Caco-2 (cell line): ENCODE data around the gene PHC2. TPM values are rescaled to one million over a fixed set of nuclear protein-coding genes. Genes with fewer than 3 reads are reported as not detected.

Source experiments
- BruUV-seq: library from RNA; stranded (reverse); fragments of 400-500 nt; replicated peaks from 2 replicates; lab custom pipeline; 2021; lab: Mats Ljungman, UMichigan
- CTCF ChIA-PET: fragments of 300-600 bp; sonication (Branson Sonifier 250); formaldehyde crosslinking; loops from one replicate; lab custom pipeline; 2022; ENCODE audit warnings: antibody characterized with exemption; lab: Charles Lee
- POLR2A ChIA-PET: fragments of 300-600 bp; sonication (Branson Sonifier 250); formaldehyde crosslinking; loops from one replicate; lab custom pipeline; 2022; ENCODE audit warnings: antibody characterized with exemption; lab: Charles Lee
- DNase-seq, 2 experiments: peaks; one replicate each; pipeline versions ENCODE4 v3.0.0 to v3.0.0-alpha.2; 2020 to 2022
- H3K27me3 ChIP-seq: replicated peaks from 2 replicates; pipeline ENCODE4 v1.6.0; 2011; ENCODE audit warnings: low read length; ENCODE audit not compliant: control insufficient read depth, insufficient read depth
- H3K36me3 ChIP-seq: 2 replicates; pipeline ENCODE4 v1.5.1; 2011; ENCODE audit warnings: low read length; ENCODE audit not compliant: control insufficient read depth, insufficient read depth
- H3K4me1 ChIP-seq: fragments of 250-450 bp; sonication (Bioruptor Pico); 2 replicates; pipeline ENCODE4 v1.5.1; 2020; ENCODE audit warnings: mild to moderate bottlenecking
- H3K4me3 ChIP-seq: 2 replicates; pipeline ENCODE4 v1.5.1; 2011; ENCODE audit warnings: low read depth, mild to moderate bottlenecking, control low read depth, low read length
- H3K9me3 ChIP-seq: fragments of 250-450 bp; sonication (Bioruptor Pico); 2 replicates; pipeline ENCODE4 v1.5.1; 2020; ENCODE audit warnings: mild to moderate bottlenecking, moderate library complexity
- H3K27ac Mint-ChIP-seq: one replicate; pipeline ENCODE4 v1.8.0; 2022; ENCODE audit warnings: mixed read lengths; ENCODE audit not compliant: unreplicated experiment
- H3K27me3 Mint-ChIP-seq: one replicate; pipeline ENCODE4 v1.8.0; 2022; ENCODE audit warnings: mixed read lengths; ENCODE audit not compliant: insufficient read depth, unreplicated experiment
- H3K36me3 Mint-ChIP-seq: one replicate; pipeline ENCODE4 v1.8.0; 2022; ENCODE audit warnings: mild to moderate bottlenecking, mixed read lengths; ENCODE audit not compliant: insufficient read depth, unreplicated experiment
- H3K4me1 Mint-ChIP-seq: one replicate; pipeline ENCODE4 v1.8.0; 2022; ENCODE audit warnings: low read depth, mixed read lengths; ENCODE audit not compliant: unreplicated experiment
- H3K4me3 Mint-ChIP-seq: one replicate; pipeline ENCODE4 v1.8.0; 2022; ENCODE audit warnings: mild to moderate bottlenecking, moderate library complexity, mixed read lengths; ENCODE audit not compliant: unreplicated experiment
- H3K9me3 Mint-ChIP-seq: one replicate; pipeline ENCODE4 v1.8.0; 2022; ENCODE audit warnings: mixed read lengths; ENCODE audit not compliant: unreplicated experiment
- CTCF ChIP-seq, 2 experiments: fragments of 200-600 bp in 1 of 2; IDR thresholded peaks; 1 replicate in 1 of 2; 2 replicates in 1 of 2; pipeline versions ENCODE4 v1.5.1 to v1.8.0; 2011 to 2022; ENCODE audit warnings: antibody characterized with exemption in 1 of 2, control low read depth in 1 of 2, inconsistent platforms in 1 of 2, low read depth in 1 of 2, low read length in 1 of 2, mild to moderate bottlenecking in 1 of 2, moderate library complexity in 1 of 2; ENCODE audit not compliant: insufficient read depth in 1 of 2, severe bottlenecking in 1 of 2, unreplicated experiment in 1 of 2
- intact Hi-C: fragments of 100-400 bp; cut with micrococcal nuclease; formaldehyde crosslinking; loops from one replicate; pipeline ENCODE4 v1.10.0; 2022; ENCODE audit not compliant: unreplicated experiment
- total RNA-seq: library from RNA; stranded (reverse); gene quantifications from 2 replicates; pipeline ENCODE4 v1.2.3, GENCODE V29; 2022

PHC2 gene
- total RNA-seq, 1 experiment from 2014 or later = 35.2 TPM

- ChIA-PET CTCF (interaction anchor here (0.6 kb wide), 1 partner anchor 8 kb away, joined by 3 read pairs; no protein-coding TSS in a partner anchor), POLR2A (no interaction called here)
- no peaks in the 10 kb centered on the region for H3K4me1 ChIP-seq
- H3K9me3 ChIP-seq = no peaks in the 10 kb centered on the region
- no peak overlapping the region for H3K27ac Mint-ChIP-seq
- no peaks in the 10 kb centered on the region for H3K27me3 ChIP-seq
- no peak for TF ChIP-seq CTCF (IDR thresholded peaks at IDR 0.05; ENCODE audit: insufficient read depth in 1 of 2, low read depth in 1 of 2, low read length in 1 of 2, severe bottlenecking in 1 of 2, unreplicated experiment in 1 of 2)
- no peak overlapping the region for H3K4me3 ChIP-seq
- no TSS peak for BruUV-seq
- H3K27me3 Mint-ChIP-seq = peaks cover 5% of the 10 kb centered on the region
- DNase-seq = no peak
- H3K4me3 Mint-ChIP-seq = no peak overlapping the region
- H3K36me3 Mint-ChIP-seq = peaks cover 24% of the 10 kb centered on the region
- H3K36me3 ChIP-seq = peaks cover 2% of the 10 kb centered on the region; the same call in 1 of the 2 replicates
- intact Hi-C loops = no loop called here
- H3K9me3 Mint-ChIP-seq = no peaks in the 10 kb centered on the region
- no peaks in the 10 kb centered on the region for H3K4me1 Mint-ChIP-seq
Observed at GRCh38 chr1:33322109-33322508, 108.8 kb downstream of the PHC2 start.

- no peak for DNase-seq
- no peaks in the 10 kb centered on the region for H3K9me3 Mint-ChIP-seq
- H3K4me3 ChIP-seq = no peak overlapping the region
- no TSS peak for BruUV-seq
- intact Hi-C loops = no loop called here
- H3K27me3 ChIP-seq = no peaks in the 10 kb centered on the region
- H3K4me3 Mint-ChIP-seq = no peak overlapping the region
- peaks cover 2% of the 10 kb centered on the region; the same call in 1 of the 2 replicates for H3K36me3 ChIP-seq
- peaks cover 18% of the 10 kb centered on the region for H3K36me3 Mint-ChIP-seq
- POLR2A ChIA-PET = interaction anchor here (0.6 kb wide), 1 partner anchor 43 kb away, joined by 5 read pairs; no protein-coding TSS in a partner anchor
- CTCF ChIA-PET = interaction anchor here (1.2 kb wide), 1 partner anchor 26 kb away, joined by 6 read pairs; no protein-coding TSS in a partner anchor
- no peaks in the 10 kb centered on the region for H3K9me3 ChIP-seq
- no peaks in the 10 kb centered on the region for H3K4me1 Mint-ChIP-seq
- H3K4me1 ChIP-seq = no peaks in the 10 kb centered on the region
- TF ChIP-seq CTCF (IDR thresholded peaks at IDR 0.05; ENCODE audit: insufficient read depth in 1 of 2, low read depth in 1 of 2, low read length in 1 of 2, severe bottlenecking in 1 of 2, unreplicated experiment in 1 of 2) = no peak
- H3K27ac Mint-ChIP-seq = no peak overlapping the region
- H3K27me3 Mint-ChIP-seq = peaks cover 5% of the 10 kb centered on the region
Observed at GRCh38 chr1:33321178-33321577, 109.7 kb downstream of the PHC2 start.

GRCh38 chr1:33320619-33321165 is 110.2 kb downstream of the PHC2 start, which contains the start of gene A3GALT2:
Gene A3GALT2 (minus strand): TSS chr1:33321098. CDS start chr1:33321098, 0 bp downstream.
- no peak within 1 kb of the TSS for H3K4me3 Mint-ChIP-seq
- H3K27me3 ChIP-seq = no peaks in the 10 kb centered on the region
- no TSS peak for BruUV-seq
- H3K9me3 Mint-ChIP-seq = no peaks in the 10 kb centered on the region
- peaks cover 5% of the 10 kb centered on the region for H3K27me3 Mint-ChIP-seq
- no peak for DNase-seq
- ChIA-PET POLR2A (interaction anchor here (0.6 kb wide), 1 partner anchor 43 kb away, joined by 5 read pairs; no protein-coding TSS in a partner anchor), CTCF (interaction anchor here (1.2 kb wide), 1 partner anchor 25 kb away, joined by 6 read pairs; no protein-coding TSS in a partner anchor)
- H3K36me3 ChIP-seq = peaks cover 2% of the 10 kb centered on the region; the same call in 1 of the 2 replicates
- TF ChIP-seq CTCF (IDR thresholded peaks at IDR 0.05; ENCODE audit: insufficient read depth in 1 of 2, low read depth in 1 of 2, low read length in 1 of 2, severe bottlenecking in 1 of 2, unreplicated experiment in 1 of 2) = no peak
- H3K9me3 ChIP-seq = no peaks in the 10 kb centered on the region
- no peaks in the 10 kb centered on the region for H3K4me1 Mint-ChIP-seq
- H3K4me1 ChIP-seq = no peaks in the 10 kb centered on the region
- intact Hi-C loops = no loop called here
- H3K27ac Mint-ChIP-seq = no peak within 1 kb of the TSS
- H3K4me3 ChIP-seq = no peak within 1 kb of the TSS
- peaks cover 13% of the 10 kb centered on the region for H3K36me3 Mint-ChIP-seq
